Left ventricle myocardium inferior (tissue), 1 donor: Measurements from ENCODE around the gene CLEC16A. TPM values are rescaled to one million over a fixed set of nuclear protein-coding genes. Genes with fewer than 3 reads are reported as not detected.
"Not testable (repeated sequence)": the region's sequence is repeated elsewhere in the genome, so short reads cannot be mapped to it uniquely, and the experiment has no call there.

ENCODE experiments used
- DNase-seq: peaks from one replicate; pipeline ENCODE4 v3.0.0-alpha.2; 2020
- H3K27ac ChIP-seq: fragments of 200-600 bp; replicated peaks from 2 replicates; pipeline ENCODE4 v1.8.0; 2021
- H3K27me3 ChIP-seq: fragments of 200-600 bp; 2 replicates; pipeline ENCODE4 v1.8.0; 2021; ENCODE audit warnings: low read depth
- H3K36me3 ChIP-seq: fragments of 200-600 bp; 2 replicates; pipeline ENCODE4 v1.8.0; 2021
- H3K4me1 ChIP-seq: fragments of 200-600 bp; 2 replicates; pipeline ENCODE4 v1.8.0; 2021
- H3K4me3 ChIP-seq: fragments of 200-600 bp; 2 replicates; pipeline ENCODE4 v1.8.0; 2021; ENCODE audit warnings: mild to moderate bottlenecking, moderate library complexity
- H3K9me3 ChIP-seq: fragments of 200-600 bp; replicated peaks from 2 replicates; pipeline ENCODE4 v1.8.0; 2021
- CTCF ChIP-seq: fragments of 200-600 bp; IDR thresholded peaks from 2 replicates; pipeline ENCODE4 v1.8.0; 2021; ENCODE audit warnings: antibody characterized with exemption, mild to moderate bottlenecking, borderline replicate concordance
- intact Hi-C: fragments of 100-400 bp; cut with micrococcal nuclease; formaldehyde crosslinking; loops from one replicate; pipeline ENCODE4 v1.11.0; 2022
- total RNA-seq: library from RNA; stranded (reverse); fragmentation: NEBNext Ultra II Directional; extraction: Animal tissue kit (Norgen Biotek cat#: 25700); gene quantifications from one replicate; pipeline ENCODE4 v1.2.1, GENCODE V29; 2021
- donor health status: DM: no; HTN: yes; CAD: no; lungs with severe emphysema.

Gene CLEC16A
- total RNA-seq, 1 donor from 2014 or later, result 24.6 TPM

GRCh38 chr16:10964039-10964890, 19.9 kb downstream of the CLEC16A start:
- Histone ChIP-seq H3K27ac (peak overlapping the region; percentile 53), H3K4me1 (peaks cover 35% of the 10 kb centered on the region), H3K4me3 (no peak overlapping the region), H3K36me3 (peaks cover 27% of the 10 kb centered on the region), H3K27me3 (no peaks in the 10 kb centered on the region), H3K9me3 (no peaks in the 10 kb centered on the region)
- TF ChIP-seq CTCF, result peak; percentile 98
- DNase-seq, result peak; percentile 79
- intact Hi-C loops, result no loop called here

DNA sequence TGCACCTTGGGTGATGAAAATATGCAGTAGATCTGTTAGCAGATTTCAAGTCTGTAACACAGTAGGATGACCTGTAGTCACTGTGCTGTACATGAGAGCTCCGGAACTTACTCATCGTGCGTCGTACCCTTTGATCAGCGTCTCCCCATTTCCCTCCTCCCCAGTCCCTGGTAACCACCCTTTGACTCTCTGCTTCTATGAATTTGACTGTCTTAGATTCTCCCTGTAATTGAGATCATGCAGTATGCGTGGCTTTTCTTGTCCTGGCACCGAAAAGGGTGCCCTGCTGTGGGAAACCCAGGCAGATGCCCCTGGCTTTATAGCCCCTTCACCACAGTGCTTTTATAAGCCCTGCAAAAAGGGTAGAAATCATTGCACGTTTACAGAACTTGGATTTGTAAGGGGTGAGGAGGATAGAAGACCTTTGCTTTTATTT, 20.5 kb downstream of the CLEC16A start:
- no peak for TF ChIP-seq CTCF
- no peaks in the 10 kb centered on the region for H3K9me3 ChIP-seq
- no peak overlapping the region for H3K4me3 ChIP-seq
- no peak for DNase-seq
- intact Hi-C loops, result no loop called here
- peaks cover 36% of the 10 kb centered on the region for H3K4me1 ChIP-seq
- no peaks in the 10 kb centered on the region for H3K27me3 ChIP-seq
- peaks cover 32% of the 10 kb centered on the region for H3K36me3 ChIP-seq
- H3K27ac ChIP-seq, result no peak overlapping the region

DNA sequence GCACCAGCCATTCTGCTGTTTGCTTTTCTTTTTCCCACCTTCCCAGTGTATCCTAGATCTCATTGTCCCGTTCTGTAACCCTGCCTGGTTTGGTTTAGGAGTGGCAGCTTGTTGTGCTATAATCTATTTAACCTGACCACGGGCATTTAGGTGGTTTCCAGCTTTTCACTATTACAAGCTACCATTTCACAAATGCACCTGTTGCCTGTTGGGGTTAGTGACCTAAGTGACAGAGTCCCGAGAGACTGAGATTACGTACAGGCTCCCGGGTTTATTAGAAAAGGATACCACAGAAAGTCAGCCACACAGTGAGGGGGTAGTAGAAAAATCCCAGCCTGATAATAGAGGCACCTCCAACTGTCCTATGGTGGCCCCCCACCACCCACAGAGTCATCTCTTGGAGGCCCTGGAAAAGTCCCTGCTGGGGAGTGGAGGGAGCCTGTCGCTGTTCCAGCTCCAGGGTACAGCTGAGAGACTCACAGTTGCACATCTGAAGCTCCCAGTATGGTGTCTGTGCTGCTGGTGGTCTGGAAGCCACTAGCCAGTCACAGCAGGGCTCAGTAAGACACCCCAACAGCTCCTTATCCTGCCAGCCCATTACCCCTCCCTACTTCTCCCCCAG, 21.2 kb downstream of the CLEC16A start:
- Histone ChIP-seq H3K4me3 (no peak overlapping the region), H3K9me3 (no peaks in the 10 kb centered on the region), H3K27me3 (no peaks in the 10 kb centered on the region), H3K27ac (no peak overlapping the region), H3K36me3 (peaks cover 38% of the 10 kb centered on the region), H3K4me1 (peaks cover 37% of the 10 kb centered on the region)
- DNase-seq, result no peak
- intact Hi-C loops, result no loop called here
- no peak for TF ChIP-seq CTCF

GRCh38 chr16:10966129-10966528, 21.8 kb downstream of the CLEC16A start:
- no peak overlapping the region for H3K4me3 ChIP-seq
- H3K4me1 ChIP-seq, result peaks cover 31% of the 10 kb centered on the region
- DNase-seq, result no peak
- no peak for TF ChIP-seq CTCF
- no peaks in the 10 kb centered on the region for H3K9me3 ChIP-seq
- intact Hi-C loops, result no loop called here
- no peak overlapping the region for H3K27ac ChIP-seq
- peaks cover 44% of the 10 kb centered on the region for H3K36me3 ChIP-seq
- no peaks in the 10 kb centered on the region for H3K27me3 ChIP-seq

GRCh38 chr16:10966559-10966958, 22.2 kb downstream of the CLEC16A start:
- peaks cover 28% of the 10 kb centered on the region for H3K4me1 ChIP-seq
- intact Hi-C loops, H3K9me3 ChIP-seq, H3K27ac ChIP-seq, H3K27me3 ChIP-seq, H3K4me3 ChIP-seq, DNase-seq: not testable (repeated sequence)
- H3K36me3 ChIP-seq, result peaks cover 46% of the 10 kb centered on the region

- intact Hi-C loops, result no loop called here
- no peaks in the 10 kb centered on the region for H3K27me3 ChIP-seq
- peaks cover 35% of the 10 kb centered on the region for H3K36me3 ChIP-seq
- no peak for TF ChIP-seq CTCF
- peak overlapping the region; percentile 60 for H3K27ac ChIP-seq
- H3K9me3 ChIP-seq, result no peaks in the 10 kb centered on the region
- peaks cover 34% of the 10 kb centered on the region for H3K4me1 ChIP-seq
- DNase-seq, result no peak
- H3K4me3 ChIP-seq, result no peak overlapping the region
Observed at GRCh38 chr16:10967986-10968385, 23.6 kb downstream of the CLEC16A start.
